Small intestine (tissue), 7 donors: ENCODE data around the gene CCHCR1. TPM values are rescaled to one million over a fixed set of nuclear protein-coding genes. Genes with fewer than 3 reads are reported as not detected.
A peak's percentile ranks its signal among the peaks of the same experiment; 100 is the strongest.
"Not testable (repeated sequence)": the region's sequence is repeated elsewhere in the genome, so short reads cannot be mapped to it uniquely, and the experiment has no call there.

Source experiments
- DNase-seq, 2 donors: peaks; one replicate each; pipeline versions ENCODE4 v3.0.0 to v3.0.0-alpha.2; 2013
- FAIRE-seq: peaks from 2 replicates; lab custom pipeline; 2012; peaks lifted over from hg19 to GRCh38; lab: Jason Lieb, UNC
- H3K27ac ChIP-seq, 3 donors: one replicate each; pipeline ENCODE4 v1.5.1; 2013; ENCODE audit warnings: low read length in 2 of 3, mild to moderate bottlenecking in 2 of 3, control low read depth in 1 of 3, inconsistent platforms in 1 of 3, low read depth in 1 of 3, moderate library complexity in 1 of 3
- H3K27me3 ChIP-seq, 3 donors: one replicate each; pipeline ENCODE4 v1.6.1; 2013; ENCODE audit warnings: low read length in 3 of 3, inconsistent platforms in 1 of 3; ENCODE audit not compliant: control insufficient read depth in 3 of 3, insufficient read depth in 3 of 3
- H3K36me3 ChIP-seq, 3 donors: one replicate each; pipeline ENCODE4 v1.6.1; 2013; ENCODE audit warnings: low read length in 3 of 3, inconsistent platforms in 1 of 3, low read depth in 1 of 3, mild to moderate bottlenecking in 1 of 3, moderate library complexity in 1 of 3; ENCODE audit not compliant: control insufficient read depth in 3 of 3, insufficient read depth in 2 of 3
- H3K4me1 ChIP-seq, 3 donors: one replicate each; pipeline ENCODE4 v1.6.1; 2013; ENCODE audit warnings: low read length in 2 of 3, inconsistent platforms in 1 of 3, low read depth in 1 of 3, mild to moderate bottlenecking in 1 of 3, moderate library complexity in 1 of 3; ENCODE audit not compliant: control insufficient read depth in 3 of 3, insufficient read depth in 2 of 3
- H3K4me3 ChIP-seq, 3 donors: one replicate each; pipeline ENCODE4 v1.5.1; 2013; ENCODE audit warnings: low read length in 3 of 3, control low read depth in 1 of 3, inconsistent platforms in 1 of 3, low read depth in 1 of 3, mild to moderate bottlenecking in 1 of 3, moderate library complexity in 1 of 3
- H3K9me3 ChIP-seq, 2 donors: one replicate each; pipeline ENCODE4 v1.6.1; 2013; ENCODE audit warnings: low read depth in 1 of 2, low read length in 1 of 2; ENCODE audit not compliant: control insufficient read depth in 2 of 2, insufficient read depth in 1 of 2
- WGBS, 3 donors: extraction: QIAGEN DNeasy Blood & Tissue Kit; methylation state at CpG; one replicate each; pipeline ENCODE4 v1.1.7; 2013; 5-methylcytosine and 5-hydroxymethylcytosine counted together
- polyA plus RNA-seq, 4 donors: library from polyadenylated mRNA; stranded (reverse) in 3 of 4; unstranded in 1 of 4; fragments of 200-250 nt in 3 of 4; fragments of 120-200 nt in 1 of 4; gene quantifications; one replicate each; pipeline versions ENCODE4 v1.2.1 to v1.2.3, GENCODE V29; 2013
- donor health status: healthy with polysubstance abuse.
- donor health status: control.
- donor health status: control.
- donor health status: Bipolar disorder and iron deficiency.
- donor health status: healthy.

Gene CCHCR1
- polyA plus RNA-seq, 4 donors, result 13.2 to 29.0 (median 15.1) TPM

DNA sequence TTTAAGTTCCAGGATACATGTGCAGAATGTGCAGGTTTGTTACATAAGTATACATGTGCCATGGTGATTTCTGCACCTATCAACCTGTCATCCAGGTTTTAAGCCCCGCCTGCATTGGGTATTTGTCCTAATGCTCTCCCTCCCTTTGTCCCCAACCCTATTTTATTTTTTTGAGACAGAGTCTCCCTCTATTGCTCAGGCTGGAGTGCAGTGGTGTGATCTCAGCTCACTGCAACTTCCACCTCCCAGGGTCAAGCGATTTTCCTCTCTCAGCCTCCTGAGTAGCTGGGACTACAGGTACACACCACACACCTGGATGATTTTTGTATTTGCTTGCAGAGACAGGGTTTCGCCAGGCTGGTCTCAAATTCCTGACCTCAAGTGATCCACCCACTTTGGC is 31.6 kb upstream of the CCHCR1 start:
- H3K27me3 ChIP-seq, H3K36me3 ChIP-seq, FAIRE-seq, H3K9me3 ChIP-seq, H3K27ac ChIP-seq, H3K4me1 ChIP-seq, DNase-seq, H3K4me3 ChIP-seq: not testable (repeated sequence)
- 54 to 83% (median 73%) methylated on average over 3 of the region's 3 CpGs for whole genome bisulfite sequencing, 3 donors

DNA sequence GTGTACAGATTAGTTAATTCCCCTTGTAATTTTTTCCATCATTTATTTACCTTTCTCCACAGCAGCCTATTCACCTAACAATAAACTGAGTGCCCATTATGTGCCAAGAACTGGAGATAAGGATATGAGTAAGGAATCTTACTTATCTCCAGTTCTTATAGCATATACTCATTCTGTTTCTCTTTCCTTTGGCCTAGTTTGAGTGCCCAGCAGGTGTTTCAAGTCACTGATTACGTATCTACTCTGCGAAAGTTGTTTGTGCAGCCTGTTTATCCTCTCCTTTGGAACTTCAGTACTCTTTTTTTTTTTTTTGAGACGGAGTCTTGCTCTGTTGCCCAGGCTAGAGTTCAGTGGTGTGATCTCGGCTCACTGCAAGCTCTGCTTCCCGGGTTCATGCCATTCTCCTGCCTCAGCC is 30.2 kb upstream of the CCHCR1 start:
- Histone ChIP-seq H3K36me3 (no peaks in the 10 kb centered on the region), H3K27ac (no peak overlapping the region), H3K27me3 (no peaks in the 10 kb centered on the region), H3K4me1 (no peaks in the 10 kb centered on the region), H3K4me3 (no peak overlapping the region), H3K9me3 (no peaks in the 10 kb centered on the region)
- FAIRE-seq (no peak), DNase-seq (peak; percentile 43 to 97)
- 27 to 57% (median 48%) methylated on average over 5 of the region's 5 CpGs for WGBS, 3 donors

GRCh38 chr6:31186052-31186734 is 28.6 kb upstream of the CCHCR1 start:
- no peaks in the 10 kb centered on the region for H3K27me3 ChIP-seq
- WGBS, 3 donors, result 10 to 53% (median 36%) methylated on average over 24 of the region's 24 CpGs
- peak overlapping the region in 2 of 3 donors; percentile 12 to 55 for H3K4me3 ChIP-seq
- peak overlapping the region in 2 of 3 donors; percentile 68 to 96 for H3K27ac ChIP-seq
- no peaks in the 10 kb centered on the region for H3K36me3 ChIP-seq
- DNase-seq, result peak in 1 of 2 donors; percentile 91
- no peaks in the 10 kb centered on the region for H3K4me1 ChIP-seq
- no peaks in the 10 kb centered on the region for H3K9me3 ChIP-seq
- no peak for FAIRE-seq

DNA sequence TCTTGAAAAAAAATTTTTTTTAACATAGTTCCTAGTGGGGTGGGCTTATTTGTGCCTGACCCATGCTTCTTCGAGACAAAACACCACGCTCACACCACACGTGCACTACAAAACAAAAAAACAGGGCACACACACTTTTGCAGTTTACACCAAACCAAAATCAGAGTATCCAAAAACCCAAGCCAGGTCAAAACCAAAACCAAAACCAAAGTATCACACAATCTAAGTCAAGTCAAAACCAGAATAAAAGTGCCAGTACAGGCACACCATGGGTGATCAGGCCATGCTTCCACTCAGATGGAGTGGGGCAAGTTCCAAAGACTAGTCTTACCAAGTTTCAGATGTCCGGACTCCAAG is 28.1 kb upstream of the CCHCR1 start:
- H3K9me3 ChIP-seq, H3K27me3 ChIP-seq, H3K4me1 ChIP-seq, H3K36me3 ChIP-seq, DNase-seq, FAIRE-seq: not testable (repeated sequence)
- peak overlapping the region in 2 of 3 donors; percentile 42 to 96 for H3K27ac ChIP-seq
- WGBS, 3 donors, result 11 to 40% (median 23%) methylated on average over 4 of the region's 4 CpGs
- peak overlapping the region in 1 of 3 donors; percentile 55 for H3K4me3 ChIP-seq

DNA sequence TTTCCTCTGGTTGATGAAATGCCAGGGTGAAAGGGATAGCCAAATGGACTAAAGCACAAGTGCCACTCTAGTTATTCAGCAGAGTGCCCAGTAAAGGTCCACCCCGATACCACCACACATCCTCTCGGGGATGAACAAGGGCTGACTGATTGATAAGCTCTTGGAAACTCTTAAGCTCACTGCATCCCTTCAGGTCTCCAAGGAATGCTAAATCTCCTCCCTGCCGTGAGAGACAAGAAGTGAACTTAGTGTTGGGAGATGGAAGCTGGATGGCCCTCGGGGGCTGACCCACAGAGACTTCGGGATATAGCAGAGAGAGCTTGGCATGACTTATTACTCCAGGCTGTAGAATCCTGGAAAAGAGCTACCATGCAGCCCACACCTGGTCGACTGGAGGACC is 26.3 kb upstream of the CCHCR1 start:
- peak overlapping the region in 1 of 3 donors; percentile 37 for H3K4me3 ChIP-seq
- not testable (repeated sequence) for H3K27me3 ChIP-seq, H3K36me3 ChIP-seq, H3K27ac ChIP-seq, FAIRE-seq, DNase-seq, H3K4me1 ChIP-seq, H3K9me3 ChIP-seq
- 12 to 53% (median 39%) methylated on average over 6 of the region's 6 CpGs for WGBS, 3 donors

DNA sequence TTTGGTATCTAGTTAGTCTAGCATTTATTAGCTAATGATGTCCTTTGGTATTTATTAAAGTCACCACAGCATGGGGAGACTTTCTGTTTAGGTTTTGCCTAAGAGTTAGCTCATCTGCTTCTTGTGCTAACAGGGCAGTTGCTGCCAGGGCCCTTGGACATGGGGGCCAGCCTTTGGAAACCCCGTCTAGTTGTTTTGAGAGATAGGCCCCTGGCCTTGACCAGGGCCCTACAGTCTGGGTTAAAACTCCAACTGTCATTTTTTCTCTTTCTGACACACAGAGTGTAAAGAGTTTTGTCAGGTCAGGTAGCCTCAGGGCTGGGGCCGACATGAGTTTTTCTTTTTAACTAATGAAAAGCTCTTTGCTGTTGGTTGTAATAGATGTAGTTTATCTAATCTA is 25.7 kb upstream of the CCHCR1 start:
- not testable (repeated sequence) for H3K27ac ChIP-seq, FAIRE-seq, DNase-seq, H3K9me3 ChIP-seq, H3K36me3 ChIP-seq, H3K4me1 ChIP-seq, H3K27me3 ChIP-seq
- 17 to 42% (median 41%) methylated on average over 2 of the region's 2 CpGs for WGBS, 3 donors
- peak overlapping the region in 1 of 3 donors; percentile 20 for H3K4me3 ChIP-seq

GRCh38 chr6:31180500-31180899 is 22.9 kb upstream of the CCHCR1 start:
- Histone ChIP-seq H3K36me3 (no peaks in the 10 kb centered on the region), H3K4me1 (peaks cover 0 to 4% (median 2%) of the 10 kb centered on the region in 3 donors), H3K4me3 (peak overlapping the region in 1 of 3 donors; percentile 59), H3K27me3 (no peaks in the 10 kb centered on the region), H3K9me3 (no peaks in the 10 kb centered on the region), H3K27ac (no peak overlapping the region)
- WGBS, 3 donors, result 71 to 96% (median 82%) methylated on average over 26 of the region's 26 CpGs
- DNase-seq (peak in 1 of 2 donors; percentile 70), FAIRE-seq (no peak)

GRCh38 chr6:31179896-31180295 is 22.3 kb upstream of the CCHCR1 start:
- WGBS, 3 donors, result 95 to 97% (median 95%) methylated on average over 8 of the region's 8 CpGs
- Histone ChIP-seq H3K9me3 (no peaks in the 10 kb centered on the region), H3K27me3 (no peaks in the 10 kb centered on the region), H3K27ac (no peak overlapping the region), H3K4me1 (peaks cover 0 to 4% (median 2%) of the 10 kb centered on the region in 3 donors), H3K36me3 (no peaks in the 10 kb centered on the region), H3K4me3 (peak overlapping the region in 1 of 3 donors; percentile 59)
- DNase-seq (no peak), FAIRE-seq (no peak)

- H3K4me1 ChIP-seq, result peaks cover 0 to 4% (median 2%) of the 10 kb centered on the region in 3 donors
- H3K9me3 ChIP-seq, result no peaks in the 10 kb centered on the region
- no peaks in the 10 kb centered on the region for H3K27me3 ChIP-seq
- DNase-seq (no peak), FAIRE-seq (no peak)
- H3K27ac ChIP-seq, result peak overlapping the region in 2 of 3 donors; percentile 1 to 8
- 36 to 59% (median 53%) methylated on average over 4 of the region's 4 CpGs for WGBS, 3 donors
- no peak overlapping the region for H3K4me3 ChIP-seq
- no peaks in the 10 kb centered on the region for H3K36me3 ChIP-seq
These were observed 21.4 kb upstream of the CCHCR1 start for GRCh38 chr6:31179042-31179386.
